Measurements from ENCODE around the gene CTDSPL2. TPM values are rescaled to one million over a fixed set of nuclear protein-coding genes. Genes with fewer than 3 reads are reported as not detected.
A peak's percentile ranks its signal among the peaks of the same experiment; 100 is the strongest.
"Not testable (repeated sequence)": the region's sequence is repeated elsewhere in the genome, so short reads cannot be mapped to it uniquely, and the experiment has no call there.

CTDSPL2 gene
- total RNA-seq, 1 donor from 2014 or later, result 45.2 TPM

- TF ChIP-seq CTCF (conservative IDR thresholded peaks at IDR 0.05; ENCODE audit: low read depth, low read length), result no peak
- DNase-seq (ENCODE audit: low read depth), result no peak
- H3K4me3 ChIP-seq (ENCODE audit: low read depth, low read length), result peak overlapping the region; percentile 82
These were observed 110.4 kb downstream of the CTDSPL2 start for GRCh38 chr15:44537735-44538240.

GRCh38 chr15:44541282-44541958 is 114.0 kb downstream of the CTDSPL2 start:
- DNase-seq (ENCODE audit: low read depth), result peak; percentile 63
- H3K4me3 ChIP-seq (ENCODE audit: low read depth, low read length), result no peak overlapping the region
- TF ChIP-seq CTCF (conservative IDR thresholded peaks at IDR 0.05; ENCODE audit: low read depth, low read length), result no peak

GRCh38 chr15:44542596-44542995 is 115.2 kb downstream of the CTDSPL2 start:
- DNase-seq (ENCODE audit: low read depth), result no peak
- TF ChIP-seq CTCF (conservative IDR thresholded peaks at IDR 0.05; ENCODE audit: low read depth, low read length), result no peak
- H3K4me3 ChIP-seq (ENCODE audit: low read depth, low read length), result no peak overlapping the region

- not testable (repeated sequence) for DNase-seq (ENCODE audit: low read depth); H3K4me3 ChIP-seq (ENCODE audit: low read depth, low read length)
These were observed 117.3 kb downstream of the CTDSPL2 start for GRCh38 chr15:44544745-44545144.

- no peak overlapping the region for H3K4me3 ChIP-seq (ENCODE audit: low read depth, low read length)
- peak; percentile 56 for TF ChIP-seq CTCF (conservative IDR thresholded peaks at IDR 0.05; ENCODE audit: low read depth, low read length)
- no peak for DNase-seq (ENCODE audit: low read depth)
These were observed 118.7 kb downstream of the CTDSPL2 start for GRCh38 chr15:44545913-44546802.

- DNase-seq (ENCODE audit: low read depth); H3K4me3 ChIP-seq (ENCODE audit: low read depth, low read length): not testable (repeated sequence)
These were observed 121.7 kb downstream of the CTDSPL2 start for GRCh38 chr15:44549152-44549551.

GRCh38 chr15:44550256-44550655 is 122.8 kb downstream of the CTDSPL2 start:
- DNase-seq (ENCODE audit: low read depth), result no peak
- peak; percentile 39 for TF ChIP-seq CTCF (conservative IDR thresholded peaks at IDR 0.05; ENCODE audit: low read depth, low read length)
- H3K4me3 ChIP-seq (ENCODE audit: low read depth, low read length), result no peak overlapping the region

Data from epithelial cell of proximal tubule (primary cell).